Hepatocyte (in vitro differentiated cells): Measurements from ENCODE around the gene TMEM184C. TPM values are rescaled to one million over a fixed set of nuclear protein-coding genes. Genes with fewer than 3 reads are reported as not detected.

Source experiments
- DNase-seq: peaks from one replicate; pipeline ENCODE4 v3.0.0-alpha.2; 2016; ENCODE audit warnings: low spot score
- H2AFZ ChIP-seq: fragments of 200-600 bp; sonication (generic); 2 replicates; pipeline ENCODE4 v1.6.0; 2016; ENCODE audit warnings: antibody characterized with exemption, mild to moderate bottlenecking
- H3K27ac ChIP-seq: fragments of 200-600 bp; sonication (generic); 2 replicates; pipeline ENCODE4 v1.5.1; 2016; ENCODE audit warnings: mild to moderate bottlenecking
- H3K27me3 ChIP-seq: fragments of 200-600 bp; sonication (generic); 2 replicates; pipeline ENCODE4 v1.6.1; 2016
- H3K36me3 ChIP-seq: fragments of 200-600 bp; sonication (generic); replicated peaks from 2 replicates; pipeline ENCODE4 v1.5.1; 2016; ENCODE audit warnings: low read depth; ENCODE audit not compliant: insufficient read depth
- H3K4me1 ChIP-seq: fragments of 200-600 bp; sonication (generic); 2 replicates; pipeline ENCODE4 v1.5.1; 2016; ENCODE audit warnings: mild to moderate bottlenecking, moderate library complexity; ENCODE audit not compliant: insufficient read depth
- H3K4me2 ChIP-seq: fragments of 200-600 bp; sonication (generic); 2 replicates; pipeline ENCODE4 v1.6.0; 2016
- H3K4me3 ChIP-seq: fragments of 200-600 bp; sonication (generic); 2 replicates; pipeline ENCODE4 v1.5.1; 2016; ENCODE audit warnings: mild to moderate bottlenecking
- H3K79me2 ChIP-seq: fragments of 200-600 bp; sonication (generic); 2 replicates; pipeline ENCODE4 v1.6.0; 2017; ENCODE audit warnings: mild to moderate bottlenecking
- H3K9me2 ChIP-seq: fragments of 200-600 bp; sonication (generic); replicated peaks from 2 replicates; pipeline ENCODE4 v1.6.0; 2017; ENCODE audit warnings: mild to moderate bottlenecking; ENCODE audit not compliant: insufficient read depth
- H3K9me3 ChIP-seq: fragments of 200-600 bp; sonication (generic); 2 replicates; pipeline ENCODE4 v1.5.1; 2016; ENCODE audit warnings: low read depth, mild to moderate bottlenecking
- H4K20me1 ChIP-seq: fragments of 200-600 bp; sonication (generic); 2 replicates; pipeline ENCODE4 v1.6.0; 2016; ENCODE audit warnings: mild to moderate bottlenecking; ENCODE audit not compliant: insufficient read depth, poor library complexity, severe bottlenecking
- EZH2 ChIP-seq: fragments of 200-600 bp; sonication (generic); IDR thresholded peaks from 2 replicates; pipeline ENCODE4 v1.6.1; 2016; ENCODE audit warnings: antibody characterized with exemption, mild to moderate bottlenecking, borderline replicate concordance
- EZH2phosphoT487 ChIP-seq: fragments of 200-600 bp; sonication (generic); IDR thresholded peaks from one replicate; pipeline ENCODE4 v1.6.1; 2018; ENCODE audit warnings: antibody characterized with exemption, mild to moderate bottlenecking, low read depth, moderate library complexity; ENCODE audit not compliant: unreplicated experiment, severe bottlenecking
- WGBS: methylation state at CpG from one replicate; pipeline ENCODE4 v1.1.6; 2016; ENCODE audit warnings: low lambda C conversion rate; ENCODE audit errors: missing lambda C conversion rate; 5-methylcytosine and 5-hydroxymethylcytosine counted together
- polyA plus RNA-seq: library from polyadenylated mRNA; unstranded; fragments of >200 nt; fragmentation: Nextera tagmentation; extraction: Ambion mirVana; gene quantifications from 2 replicates; pipeline ENCODE4 v1.2.1, GENCODE V29; 2016
- total RNA-seq: library from RNA; depleted of rRNA; stranded (reverse); fragments of >200 nt; gene quantifications from 2 replicates; pipeline ENCODE4 v1.2.3, GENCODE V29; 2014
- TF ChIP-seq, protein P1 (sequence below): fragments of 200-600 bp; sonication (generic); IDR thresholded peaks from 2 replicates; pipeline ENCODE4 v1.5.1; 2016; ENCODE audit warnings: antibody characterized with exemption, mild to moderate bottlenecking; ENCODE audit not compliant: poor library complexity

The TMEM184C gene
- total and polyA plus RNA-seq, 2 experiments from 2014 or later = 43.0 to 43.9 TPM

DNA sequence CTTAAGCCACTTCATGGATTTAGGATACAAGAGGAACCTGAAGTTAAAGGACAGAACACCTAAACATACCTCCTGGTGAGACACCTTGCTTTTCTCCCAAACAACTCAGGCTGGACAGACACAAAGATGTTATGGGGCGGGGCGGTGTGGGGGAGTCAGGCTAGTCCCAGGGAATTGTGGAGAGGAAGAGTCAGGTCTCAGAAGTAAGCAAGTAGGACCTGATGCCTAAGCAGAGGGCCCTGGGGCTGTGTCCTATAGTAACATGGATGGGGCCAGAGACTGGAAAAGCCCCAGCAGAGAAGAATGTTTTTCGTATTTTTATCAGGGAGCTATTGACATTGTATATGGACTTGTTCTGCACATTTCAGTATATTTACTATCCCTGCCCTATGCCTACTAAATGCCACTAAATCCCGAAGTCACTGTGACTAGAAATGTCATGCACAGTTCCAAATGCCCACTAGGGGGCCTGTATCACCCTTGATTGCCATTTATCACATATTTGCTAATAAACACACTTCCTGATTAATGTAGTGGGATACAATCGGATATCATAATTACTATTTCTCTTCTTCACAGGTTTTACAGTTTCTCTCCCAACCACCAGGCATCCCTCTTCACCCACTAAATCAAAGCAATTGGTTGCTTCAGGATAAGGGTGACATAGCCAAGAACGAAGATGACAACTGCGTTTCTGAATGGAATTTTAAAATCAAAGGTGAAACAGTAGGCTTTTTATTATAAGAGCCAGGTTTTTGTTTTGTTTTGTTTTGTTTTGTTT is 90.9 kb downstream of the TMEM184C start:
- peak; percentile 59 for DNase-seq
- H3K4me1 ChIP-seq = peaks cover 1% of the 10 kb centered on the region
- H3K4me2 ChIP-seq = no peak overlapping the region
- H3K27me3 ChIP-seq = no peaks in the 10 kb centered on the region
- no peaks in the 10 kb centered on the region for H4K20me1 ChIP-seq
- H2AFZ ChIP-seq = no peak overlapping the region
- no peaks in the 10 kb centered on the region for H3K79me2 ChIP-seq
- no peaks in the 10 kb centered on the region for H3K36me3 ChIP-seq
- H3K4me3 ChIP-seq = no peak overlapping the region
- no peaks in the 10 kb centered on the region for H3K9me2 ChIP-seq
- H3K9me3 ChIP-seq = no peaks in the 10 kb centered on the region
- TF ChIP-seq EZH2phosphoT487 (no peak), EZH2 (no peak)
- TF ChIP-seq, protein P1, sequence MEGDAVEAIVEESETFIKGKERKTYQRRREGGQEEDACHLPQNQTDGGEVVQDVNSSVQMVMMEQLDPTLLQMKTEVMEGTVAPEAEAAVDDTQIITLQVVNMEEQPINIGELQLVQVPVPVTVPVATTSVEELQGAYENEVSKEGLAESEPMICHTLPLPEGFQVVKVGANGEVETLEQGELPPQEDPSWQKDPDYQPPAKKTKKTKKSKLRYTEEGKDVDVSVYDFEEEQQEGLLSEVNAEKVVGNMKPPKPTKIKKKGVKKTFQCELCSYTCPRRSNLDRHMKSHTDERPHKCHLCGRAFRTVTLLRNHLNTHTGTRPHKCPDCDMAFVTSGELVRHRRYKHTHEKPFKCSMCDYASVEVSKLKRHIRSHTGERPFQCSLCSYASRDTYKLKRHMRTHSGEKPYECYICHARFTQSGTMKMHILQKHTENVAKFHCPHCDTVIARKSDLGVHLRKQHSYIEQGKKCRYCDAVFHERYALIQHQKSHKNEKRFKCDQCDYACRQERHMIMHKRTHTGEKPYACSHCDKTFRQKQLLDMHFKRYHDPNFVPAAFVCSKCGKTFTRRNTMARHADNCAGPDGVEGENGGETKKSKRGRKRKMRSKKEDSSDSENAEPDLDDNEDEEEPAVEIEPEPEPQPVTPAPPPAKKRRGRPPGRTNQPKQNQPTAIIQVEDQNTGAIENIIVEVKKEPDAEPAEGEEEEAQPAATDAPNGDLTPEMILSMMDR = peak; percentile 80
- H3K27ac ChIP-seq = no peak overlapping the region
- WGBS = 51% methylated on average over 7 of the region's 7 CpGs

DNA sequence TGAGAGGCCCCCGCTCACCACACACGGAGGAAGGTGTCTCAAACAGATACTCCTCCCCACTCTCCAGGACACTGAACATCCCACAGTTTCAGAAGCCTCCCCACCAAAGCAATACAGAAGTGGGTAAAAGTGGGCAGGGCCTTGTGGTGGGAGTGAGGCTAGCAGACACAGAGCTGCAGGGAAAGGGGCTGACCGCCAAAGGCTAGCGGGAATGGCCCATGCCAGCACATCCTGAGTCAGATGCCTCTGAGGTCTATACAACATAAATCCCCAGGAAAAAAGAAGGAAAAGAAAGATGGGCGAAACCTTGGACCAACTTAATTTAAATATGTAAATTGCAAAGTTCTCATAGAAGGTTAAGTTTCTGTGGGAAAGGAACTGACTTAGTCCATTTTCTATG is 92.8 kb downstream of the TMEM184C start:
- peaks cover 3% of the 10 kb centered on the region for H3K4me1 ChIP-seq
- H3K36me3 ChIP-seq = no peaks in the 10 kb centered on the region
- TF ChIP-seq, protein P1 = no peak
- TF ChIP-seq EZH2 = no peak
- no peak for TF ChIP-seq EZH2phosphoT487
- H3K27ac ChIP-seq = no peak overlapping the region
- H3K79me2 ChIP-seq = no peaks in the 10 kb centered on the region
- WGBS = 95% methylated on average over 5 of the region's 5 CpGs
- no peak for DNase-seq
- H3K9me2 ChIP-seq = no peaks in the 10 kb centered on the region
- no peaks in the 10 kb centered on the region for H3K27me3 ChIP-seq
- no peaks in the 10 kb centered on the region for H4K20me1 ChIP-seq
- H3K4me2 ChIP-seq = no peak overlapping the region
- H3K4me3 ChIP-seq = no peak overlapping the region
- H2AFZ ChIP-seq = no peak overlapping the region
- no peaks in the 10 kb centered on the region for H3K9me3 ChIP-seq

DNA sequence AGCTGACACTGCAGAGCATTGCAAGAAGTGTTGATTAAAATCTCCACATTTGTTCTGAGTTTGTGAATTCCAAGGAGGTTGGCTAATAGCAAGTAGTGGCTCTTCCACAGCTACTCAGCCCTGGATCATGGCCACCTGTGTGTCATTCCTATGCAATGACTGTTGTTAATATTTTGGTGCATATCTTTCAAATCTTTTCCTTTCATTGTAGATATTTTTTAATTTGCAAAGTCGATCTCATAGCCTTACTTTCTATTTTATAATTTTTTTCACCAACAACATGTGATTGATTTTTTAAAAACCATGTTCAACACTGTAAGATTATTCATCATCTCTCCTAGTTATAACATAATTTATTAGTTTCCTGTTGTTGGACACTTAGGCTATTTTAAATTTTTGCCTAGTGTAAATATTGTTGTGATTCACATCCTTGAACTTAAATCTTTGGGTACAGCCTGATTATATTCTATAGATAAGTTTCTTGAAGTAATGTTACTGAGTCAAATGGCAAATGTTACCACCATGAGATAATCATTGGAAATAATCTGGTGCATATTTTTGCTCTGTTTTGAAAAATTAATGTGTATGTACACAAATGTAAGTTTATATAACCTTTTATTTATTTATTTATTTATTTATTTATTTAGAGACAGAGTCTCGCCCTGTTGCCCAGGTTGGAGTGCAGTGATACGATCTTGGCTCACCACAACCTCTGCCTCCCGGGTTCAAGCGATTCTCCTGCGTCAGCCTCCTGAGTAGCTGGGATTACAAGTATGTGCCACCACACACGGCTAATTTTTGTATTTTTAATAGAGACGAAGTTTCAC is 97.6 kb downstream of the TMEM184C start:
- Histone ChIP-seq H3K4me2 (no peak overlapping the region), H3K4me1 (peaks cover 3% of the 10 kb centered on the region), H3K27ac (no peak overlapping the region), H3K4me3 (no peak overlapping the region), H4K20me1 (no peaks in the 10 kb centered on the region), H3K9me3 (no peaks in the 10 kb centered on the region), H3K79me2 (no peaks in the 10 kb centered on the region), H3K9me2 (no peaks in the 10 kb centered on the region), H3K36me3 (no peaks in the 10 kb centered on the region), H3K27me3 (no peaks in the 10 kb centered on the region), H2AFZ (no peak overlapping the region)
- 97% methylated on average over 8 of the region's 8 CpGs for WGBS
- TF ChIP-seq EZH2 = no peak
- no peak for TF ChIP-seq EZH2phosphoT487
- TF ChIP-seq, protein P1 = no peak
- DNase-seq = no peak
